Epithelial cell of proximal tubule (primary cell): ENCODE measurements around the gene ETV7. TPM values are rescaled to one million over a fixed set of nuclear protein-coding genes. Genes with fewer than 3 reads are reported as not detected.
"Not testable (repeated sequence)": the region's sequence is repeated elsewhere in the genome, so short reads cannot be mapped to it uniquely, and the experiment has no call there.

Experiments
- DNase-seq: peaks from one replicate; pipeline ENCODE4 v3.0.0-alpha.2; 2011; ENCODE audit warnings: low read depth
- H3K4me3 ChIP-seq: 2 replicates; pipeline ENCODE4 v1.5.1; 2011; ENCODE audit warnings: low read depth, mild to moderate bottlenecking, low read length
- CTCF ChIP-seq: conservative IDR thresholded peaks from 2 replicates; pipeline ENCODE4 v1.5.1; 2012; ENCODE audit warnings: low read depth, mild to moderate bottlenecking, low read length
- total RNA-seq: library from RNA; depleted of rRNA; stranded (reverse); fragments of >200 nt; gene quantifications from 2 replicates; pipeline ENCODE4 v1.2.3, GENCODE V29; 2015

ETV7 gene
- total RNA-seq, 1 donor from 2014 or later = 3.2 TPM

DNA sequence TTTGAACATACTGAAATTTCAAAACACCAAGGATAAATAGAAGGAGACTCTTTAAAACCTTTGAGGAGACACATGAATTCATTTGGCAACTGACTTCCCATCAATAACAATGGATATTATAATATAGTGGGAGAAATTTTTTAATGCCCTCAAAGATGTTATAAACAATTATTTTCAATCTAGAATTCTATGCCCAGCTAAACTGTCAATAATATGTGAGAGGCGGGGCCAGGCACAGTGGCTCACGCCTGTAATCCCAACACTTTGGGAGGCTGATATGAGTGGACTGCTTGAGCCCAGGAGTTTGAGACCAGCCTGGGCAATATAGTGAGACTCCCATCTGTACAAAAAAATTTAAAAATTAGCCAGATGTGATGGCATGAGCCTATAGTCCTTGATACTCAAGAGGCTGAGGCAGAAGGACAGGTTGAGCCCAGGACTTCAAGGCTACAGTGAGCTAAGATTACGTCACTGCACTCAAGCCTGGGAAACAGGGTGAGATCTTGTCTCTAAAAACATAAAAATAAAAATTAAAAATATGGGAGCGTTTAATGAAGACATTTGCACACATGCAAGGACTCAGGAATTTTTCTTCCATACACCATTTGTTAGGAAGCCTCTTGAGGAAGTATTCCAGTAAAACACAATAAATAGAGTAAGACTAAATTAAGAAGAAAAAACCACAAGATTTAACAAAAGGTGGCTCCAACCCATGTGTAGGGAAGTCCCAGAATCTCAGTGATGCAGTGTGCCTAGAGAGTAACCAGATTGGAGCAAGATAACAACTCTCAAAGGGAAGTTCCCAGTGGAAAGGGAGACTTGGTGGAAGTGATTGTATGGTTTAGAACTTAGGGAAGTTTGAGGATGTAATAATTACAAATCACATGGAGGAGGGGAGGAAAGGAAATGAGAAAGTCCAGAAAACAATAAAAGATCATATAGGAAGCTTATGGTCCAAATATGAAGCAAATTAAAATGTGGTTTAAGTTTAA, 26.3 kb upstream of the ETV7 start:
- H3K4me3 ChIP-seq = no peak overlapping the region
- DNase-seq = no peak
- TF ChIP-seq CTCF = no peak

DNA sequence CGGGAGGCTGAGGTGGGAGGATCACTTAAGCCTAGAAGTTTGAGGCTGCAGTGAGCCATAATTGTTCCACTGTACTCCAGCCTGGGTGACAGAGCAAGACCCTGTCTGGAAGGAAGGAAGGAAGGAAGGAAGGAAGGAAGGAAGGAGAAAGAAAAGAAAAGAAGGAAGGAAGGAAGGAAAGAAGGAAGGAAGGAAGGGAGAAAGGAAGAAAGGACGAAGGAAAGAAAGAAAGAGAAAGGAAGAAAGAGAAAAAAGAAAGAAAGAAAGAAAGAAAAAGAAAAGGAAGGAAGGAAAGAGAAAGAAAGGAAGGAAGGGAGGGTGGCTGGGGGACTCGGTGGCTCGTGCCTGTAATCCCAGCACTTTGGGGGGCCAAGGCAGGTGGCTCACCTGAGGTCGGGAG, 22.2 kb upstream of the ETV7 start:
- DNase-seq, H3K4me3 ChIP-seq: not testable (repeated sequence)

- no peak for TF ChIP-seq CTCF
- no peak for DNase-seq
- no peak overlapping the region for H3K4me3 ChIP-seq
Measured at GRCh38 chr6:36404164-36404563, 16.7 kb upstream of the ETV7 start.

DNA sequence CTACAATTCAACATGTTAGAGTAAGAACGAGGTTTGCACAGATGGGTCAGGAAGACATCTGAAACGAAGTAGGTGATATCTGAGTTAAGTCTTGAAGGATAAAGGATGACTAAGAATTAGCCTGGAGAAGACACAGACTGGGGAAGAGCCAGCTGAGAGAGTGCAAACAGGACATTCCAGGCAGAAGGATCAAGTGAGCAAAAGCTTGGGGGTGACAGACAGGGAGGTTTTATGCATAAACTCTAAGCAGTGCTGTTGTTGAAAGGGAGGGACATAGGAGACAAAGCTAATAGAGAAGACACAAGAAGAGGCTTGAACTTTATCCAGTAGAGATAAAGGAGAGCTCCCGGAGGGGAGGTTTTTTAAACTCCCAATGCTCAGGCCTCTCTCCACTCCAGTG, 15.0 kb upstream of the ETV7 start:
- TF ChIP-seq CTCF = no peak
- H3K4me3 ChIP-seq = no peak overlapping the region
- no peak for DNase-seq

DNA sequence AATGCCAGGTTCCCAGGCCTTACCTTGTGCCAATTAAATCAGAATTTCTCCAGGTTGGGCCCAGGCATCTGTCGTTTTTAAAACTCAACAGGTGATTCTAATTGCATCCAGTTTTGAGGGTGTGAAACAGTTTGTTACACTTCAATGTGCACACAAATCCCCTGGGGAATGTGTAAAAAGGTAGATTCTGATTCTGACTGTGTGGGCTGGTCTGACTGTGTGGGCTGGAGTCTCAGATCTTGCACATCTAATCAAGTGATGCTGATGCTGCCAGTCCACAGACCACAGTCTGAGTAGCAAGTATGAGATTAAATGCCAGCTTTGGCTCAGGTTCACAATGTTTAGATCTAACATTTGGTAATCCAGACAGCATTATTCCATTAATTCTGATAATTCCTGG, 12.5 kb upstream of the ETV7 start:
- no peak overlapping the region for H3K4me3 ChIP-seq
- TF ChIP-seq CTCF = no peak
- DNase-seq = no peak

DNA sequence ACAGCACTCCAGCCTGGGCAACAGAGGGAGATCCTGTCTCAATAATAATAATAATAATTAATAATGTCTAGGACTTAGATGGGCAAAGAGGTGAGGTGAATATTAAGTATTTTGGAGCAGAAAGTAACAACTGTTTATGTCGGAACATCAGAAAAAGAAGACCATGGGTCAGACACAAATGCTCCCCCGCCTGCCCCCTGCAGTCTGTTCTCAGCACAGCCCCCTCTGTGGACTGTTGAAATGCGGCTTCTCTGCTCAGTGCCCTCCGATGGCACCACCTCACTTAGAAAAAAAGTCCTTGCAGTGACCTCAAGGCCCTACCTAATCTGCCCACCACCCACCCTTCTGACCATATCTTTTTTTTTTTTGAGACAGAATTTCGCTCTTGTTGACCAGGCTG, 5.2 kb upstream of the ETV7 start:
- TF ChIP-seq CTCF = no peak
- no peak overlapping the region for H3K4me3 ChIP-seq
- no peak for DNase-seq

DNA sequence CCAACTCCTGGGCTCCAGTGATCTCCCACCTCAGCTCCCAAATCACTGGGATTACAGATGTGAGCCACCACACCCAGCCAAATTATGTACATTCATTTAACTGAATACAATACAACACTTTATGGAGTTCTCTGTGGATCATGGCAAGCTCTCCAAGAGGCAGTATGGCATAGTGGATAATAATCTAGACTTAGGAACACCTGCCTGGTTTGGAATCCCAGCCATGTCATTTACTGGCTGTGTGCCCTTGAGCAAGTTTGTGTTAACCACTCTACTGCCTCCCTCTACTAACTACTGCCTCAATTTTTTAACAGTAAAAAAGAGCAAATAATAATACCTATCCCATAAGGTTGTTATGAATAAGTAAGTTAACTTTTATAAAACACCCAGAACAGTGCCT, 1.9 kb upstream of the ETV7 start:
- no peak overlapping the region for H3K4me3 ChIP-seq
- TF ChIP-seq CTCF = no peak
- DNase-seq = no peak
